ENCODE measurements around the gene TOMM5.

Gene TOMM5

DNA sequence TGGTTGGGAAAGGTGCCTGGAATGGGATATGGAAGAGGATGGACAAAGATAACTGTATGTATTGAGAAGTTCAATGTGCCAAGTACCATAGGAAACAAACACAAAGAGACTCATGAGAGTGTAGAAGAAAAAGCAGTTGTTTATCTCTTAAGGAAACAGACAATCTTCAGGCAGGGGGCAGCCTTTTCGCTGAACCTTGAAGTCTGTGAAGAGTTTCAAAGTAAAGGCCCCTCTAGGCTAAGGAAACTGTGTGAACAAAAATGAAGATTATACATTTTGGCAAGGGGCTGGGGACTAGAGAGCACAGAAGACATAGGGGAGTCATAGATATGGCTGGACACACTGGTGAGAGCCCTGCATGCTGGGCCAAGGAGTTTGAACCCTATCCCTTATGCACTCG, 30.9 kb upstream of the TOMM5 start:
- Histone ChIP-seq H3K36me3 (replicated peaks; ENCODE audit: insufficient read depth, low read length) (no peaks in the 10 kb centered on the region), H3K79me2 (ENCODE audit: low read length) (no peaks in the 10 kb centered on the region), H3K27ac (ENCODE audit: low read length) (no peak overlapping the region), H3K9ac (ENCODE audit: low read length) (no peak overlapping the region), H3K9me3 (replicated peaks; ENCODE audit: insufficient read depth, low read length) (no peaks in the 10 kb centered on the region), H3K4me3 (ENCODE audit: low read length) (no peak overlapping the region), H3K9me2 (replicated peaks; ENCODE audit: insufficient read depth, low read length) (no peaks in the 10 kb centered on the region), H3F3A (ENCODE audit: insufficient read depth, low read length) (no peaks in the 10 kb centered on the region), H3K4me2 (ENCODE audit: low read depth, low read length) (no peak overlapping the region), H3K4me1 (ENCODE audit: low read length) (no peaks in the 10 kb centered on the region), H2AFZ (ENCODE audit: low read length) (no peak overlapping the region), H4K20me1 (ENCODE audit: insufficient read depth, low read length) (no peaks in the 10 kb centered on the region), H3K27me3 (replicated peaks; ENCODE audit: insufficient read depth, low read length) (no peaks in the 10 kb centered on the region)
- TF ChIP-seq EZH2phosphoT487 (IDR thresholded peaks at IDR 0.05; ENCODE audit: low read length) (no peak), EZH2 (optimal IDR thresholded peaks at IDR 0.05; ENCODE audit: low read depth, low read length) (no peak)
- TF ChIP-seq, protein P1, sequence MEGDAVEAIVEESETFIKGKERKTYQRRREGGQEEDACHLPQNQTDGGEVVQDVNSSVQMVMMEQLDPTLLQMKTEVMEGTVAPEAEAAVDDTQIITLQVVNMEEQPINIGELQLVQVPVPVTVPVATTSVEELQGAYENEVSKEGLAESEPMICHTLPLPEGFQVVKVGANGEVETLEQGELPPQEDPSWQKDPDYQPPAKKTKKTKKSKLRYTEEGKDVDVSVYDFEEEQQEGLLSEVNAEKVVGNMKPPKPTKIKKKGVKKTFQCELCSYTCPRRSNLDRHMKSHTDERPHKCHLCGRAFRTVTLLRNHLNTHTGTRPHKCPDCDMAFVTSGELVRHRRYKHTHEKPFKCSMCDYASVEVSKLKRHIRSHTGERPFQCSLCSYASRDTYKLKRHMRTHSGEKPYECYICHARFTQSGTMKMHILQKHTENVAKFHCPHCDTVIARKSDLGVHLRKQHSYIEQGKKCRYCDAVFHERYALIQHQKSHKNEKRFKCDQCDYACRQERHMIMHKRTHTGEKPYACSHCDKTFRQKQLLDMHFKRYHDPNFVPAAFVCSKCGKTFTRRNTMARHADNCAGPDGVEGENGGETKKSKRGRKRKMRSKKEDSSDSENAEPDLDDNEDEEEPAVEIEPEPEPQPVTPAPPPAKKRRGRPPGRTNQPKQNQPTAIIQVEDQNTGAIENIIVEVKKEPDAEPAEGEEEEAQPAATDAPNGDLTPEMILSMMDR (IDR thresholded peaks at IDR 0.05; ENCODE audit: low read length) = no peak
- no peak for DNase-seq

DNA sequence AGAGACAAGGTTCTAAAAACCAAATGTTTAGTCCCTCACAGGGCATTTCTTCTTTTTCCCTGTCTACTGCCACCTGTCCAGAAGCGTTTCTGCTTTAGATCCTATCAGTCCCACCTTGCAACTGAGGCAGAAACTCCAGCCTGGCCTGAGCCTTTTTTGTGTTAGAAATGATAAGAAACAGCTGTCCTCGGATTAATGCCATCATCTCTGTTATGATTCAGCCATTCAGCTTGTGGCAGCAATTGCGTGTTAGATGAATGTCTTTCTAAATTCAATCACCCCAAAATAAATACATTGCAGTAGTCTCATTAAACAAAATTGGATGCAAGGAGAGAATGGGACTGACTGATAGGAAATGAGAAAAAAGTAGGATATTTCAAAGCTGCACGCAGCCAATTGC, 30.1 kb upstream of the TOMM5 start:
- no peaks in the 10 kb centered on the region for H3K79me2 ChIP-seq (ENCODE audit: low read length)
- no peak overlapping the region for H3K27ac ChIP-seq (ENCODE audit: low read length)
- no peak for DNase-seq

GRCh38 chr9:37621273-37622121, 29.1 kb upstream of the TOMM5 start:
- H3K4me2 ChIP-seq (ENCODE audit: low read depth, low read length) = no peak overlapping the region
- no peak for DNase-seq
- no peak overlapping the region for H2AFZ ChIP-seq (ENCODE audit: low read length)
- no peaks in the 10 kb centered on the region for H3K36me3 ChIP-seq (replicated peaks; ENCODE audit: insufficient read depth, low read length)
- H4K20me1 ChIP-seq (ENCODE audit: insufficient read depth, low read length) = no peaks in the 10 kb centered on the region
- no peak overlapping the region for H3K4me3 ChIP-seq (ENCODE audit: low read length)
- no peak overlapping the region for H3K27ac ChIP-seq (ENCODE audit: low read length)
- H3K79me2 ChIP-seq (ENCODE audit: low read length) = no peaks in the 10 kb centered on the region
- TF ChIP-seq EZH2phosphoT487 (IDR thresholded peaks at IDR 0.05; ENCODE audit: low read length) (no peak), EZH2 (optimal IDR thresholded peaks at IDR 0.05; ENCODE audit: low read depth, low read length) (no peak)
- TF ChIP-seq, protein P1 (IDR thresholded peaks at IDR 0.05; ENCODE audit: low read length) = no peak
- H3K4me1 ChIP-seq (ENCODE audit: low read length) = no peaks in the 10 kb centered on the region
- no peak overlapping the region for H3K9ac ChIP-seq (ENCODE audit: low read length)
- H3F3A ChIP-seq (ENCODE audit: insufficient read depth, low read length) = no peaks in the 10 kb centered on the region
- no peaks in the 10 kb centered on the region for H3K9me2 ChIP-seq (replicated peaks; ENCODE audit: insufficient read depth, low read length)
- no peaks in the 10 kb centered on the region for H3K9me3 ChIP-seq (replicated peaks; ENCODE audit: insufficient read depth, low read length)
- H3K27me3 ChIP-seq (replicated peaks; ENCODE audit: insufficient read depth, low read length) = no peaks in the 10 kb centered on the region

More for the DNA sequence above, 30.1 kb upstream of the TOMM5 start:
- no peaks in the 10 kb centered on the region for H3K9me3 ChIP-seq (replicated peaks; ENCODE audit: insufficient read depth, low read length)
- H3K4me3 ChIP-seq (ENCODE audit: low read length) = no peak overlapping the region
- H2AFZ ChIP-seq (ENCODE audit: low read length) = no peak overlapping the region
- no peak overlapping the region for H3K9ac ChIP-seq (ENCODE audit: low read length)
- no peaks in the 10 kb centered on the region for H3K9me2 ChIP-seq (replicated peaks; ENCODE audit: insufficient read depth, low read length)
- no peaks in the 10 kb centered on the region for H3K36me3 ChIP-seq (replicated peaks; ENCODE audit: insufficient read depth, low read length)
- H3K4me2 ChIP-seq (ENCODE audit: low read depth, low read length) = no peak overlapping the region
- H3K4me1 ChIP-seq (ENCODE audit: low read length) = no peaks in the 10 kb centered on the region
- no peaks in the 10 kb centered on the region for H3K27me3 ChIP-seq (replicated peaks; ENCODE audit: insufficient read depth, low read length)
- no peaks in the 10 kb centered on the region for H3F3A ChIP-seq (ENCODE audit: insufficient read depth, low read length)
- H4K20me1 ChIP-seq (ENCODE audit: insufficient read depth, low read length) = no peaks in the 10 kb centered on the region
- TF ChIP-seq EZH2phosphoT487 (IDR thresholded peaks at IDR 0.05; ENCODE audit: low read length) = no peak

DNA sequence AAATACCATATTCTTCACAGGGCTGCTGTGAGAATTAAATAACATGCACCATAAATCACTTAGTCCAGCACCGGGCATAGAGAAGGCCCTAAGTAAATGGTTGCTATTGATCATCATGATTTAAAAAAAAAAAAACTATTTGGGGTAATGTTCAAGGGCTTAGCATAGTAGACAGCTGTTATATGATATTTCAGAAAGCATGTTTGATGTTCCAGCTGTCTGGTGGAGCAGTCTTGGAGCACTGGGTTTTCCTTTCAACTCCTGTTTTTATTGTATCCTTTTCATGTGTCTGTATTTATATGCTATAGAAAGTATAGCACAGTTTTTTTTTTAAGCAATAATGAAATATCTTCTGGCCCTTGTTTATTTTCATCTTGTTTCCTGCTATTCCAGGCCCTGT, 28.0 kb upstream of the TOMM5 start:
- Histone ChIP-seq H4K20me1 (ENCODE audit: insufficient read depth, low read length) (no peaks in the 10 kb centered on the region), H3K4me3 (ENCODE audit: low read length) (no peak overlapping the region), H3F3A (ENCODE audit: insufficient read depth, low read length) (no peaks in the 10 kb centered on the region), H3K4me1 (ENCODE audit: low read length) (no peaks in the 10 kb centered on the region), H3K27ac (ENCODE audit: low read length) (no peak overlapping the region), H3K36me3 (replicated peaks; ENCODE audit: insufficient read depth, low read length) (no peaks in the 10 kb centered on the region), H3K9ac (ENCODE audit: low read length) (no peak overlapping the region), H3K4me2 (ENCODE audit: low read depth, low read length) (no peak overlapping the region), H3K27me3 (replicated peaks; ENCODE audit: insufficient read depth, low read length) (no peaks in the 10 kb centered on the region), H2AFZ (ENCODE audit: low read length) (no peak overlapping the region), H3K9me2 (replicated peaks; ENCODE audit: insufficient read depth, low read length) (no peaks in the 10 kb centered on the region), H3K79me2 (ENCODE audit: low read length) (no peaks in the 10 kb centered on the region), H3K9me3 (replicated peaks; ENCODE audit: insufficient read depth, low read length) (no peaks in the 10 kb centered on the region)
- no peak for DNase-seq
- TF ChIP-seq, protein P1 (IDR thresholded peaks at IDR 0.05; ENCODE audit: low read length) = no peak
- TF ChIP-seq EZH2phosphoT487 (IDR thresholded peaks at IDR 0.05; ENCODE audit: low read length) (no peak), EZH2 (optimal IDR thresholded peaks at IDR 0.05; ENCODE audit: low read depth, low read length) (no peak)
